Ureter (tissue), 1 donor: Measurements from ENCODE around the gene MEF2D. TPM values are rescaled to one million over a fixed set of nuclear protein-coding genes. Genes with fewer than 3 reads are reported as not detected.

Experiments
- DNase-seq: peaks from one replicate; pipeline ENCODE4 v3.0.0-alpha.2; 2020; ENCODE audit warnings: low spot score
- total RNA-seq: library from RNA; stranded (reverse); gene quantifications from one replicate; pipeline ENCODE4 v1.2.4, GENCODE V29; 2023
- donor health status: DM: yes; HTN: yes; CAD: no.

The MEF2D gene
- total RNA-seq, 1 donor from 2014 or later: 55.3 TPM

DNA sequence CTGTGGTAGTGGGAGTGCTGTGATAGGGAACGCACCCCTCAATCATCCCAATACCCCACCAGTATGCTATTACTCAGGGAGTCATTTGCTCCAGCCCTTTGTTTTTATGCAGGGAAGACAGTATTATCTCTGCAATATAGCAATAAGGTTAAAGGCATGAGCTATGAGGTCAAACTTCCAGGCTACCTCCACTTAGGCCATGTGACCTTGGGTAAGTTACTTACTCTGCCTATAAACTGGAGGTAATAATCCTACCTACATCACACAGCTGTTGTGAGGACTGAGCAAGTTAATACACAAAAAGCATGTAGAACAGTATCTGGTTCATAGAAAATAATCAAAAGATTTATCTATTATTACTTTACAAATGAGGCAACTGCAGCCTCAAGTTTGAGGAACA lies 30.1 kb downstream of the MEF2D start:
- DNase-seq: no peak

DNA sequence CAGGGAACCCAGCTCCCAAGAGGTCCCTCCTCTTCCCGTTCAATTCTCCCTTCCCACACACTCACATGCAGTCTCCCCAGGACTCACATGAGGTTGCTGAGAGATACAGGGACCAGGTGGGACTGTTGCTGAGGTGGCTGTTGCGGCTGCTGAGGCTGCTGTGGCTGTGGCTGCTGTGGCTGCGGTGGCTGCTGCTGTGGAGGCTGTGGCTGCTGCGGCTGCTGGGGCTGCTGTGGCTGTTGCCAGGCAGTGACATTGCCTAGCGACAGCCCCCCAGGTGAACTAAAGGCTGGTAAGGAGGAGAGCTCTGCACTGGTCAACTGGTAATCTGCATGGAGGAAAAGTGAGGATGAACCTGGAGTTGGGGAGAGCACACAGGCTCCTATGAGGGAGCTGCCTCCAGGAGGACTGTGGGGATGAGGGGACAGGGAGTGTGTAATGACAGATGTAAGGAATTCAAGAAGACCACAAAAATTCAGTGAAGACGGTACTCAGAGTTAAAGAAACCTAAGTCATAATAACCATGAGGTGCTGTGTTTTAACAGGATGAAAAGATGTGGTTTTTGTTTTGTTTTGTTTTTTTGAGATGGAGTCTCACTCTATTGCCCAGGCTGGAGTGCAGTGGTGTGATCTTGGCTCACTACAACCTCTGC lies 31.8 kb downstream of the MEF2D start:
- no peak for DNase-seq

GRCh38 chr1:156467906-156468305 lies 32.7 kb downstream of the MEF2D start:
- DNase-seq: no peak

GRCh38 chr1:156467385-156467784 lies 33.2 kb downstream of the MEF2D start:
- DNase-seq: no peak

GRCh38 chr1:156465747-156466365 lies 34.7 kb downstream of the MEF2D start:
- no peak for DNase-seq

DNA sequence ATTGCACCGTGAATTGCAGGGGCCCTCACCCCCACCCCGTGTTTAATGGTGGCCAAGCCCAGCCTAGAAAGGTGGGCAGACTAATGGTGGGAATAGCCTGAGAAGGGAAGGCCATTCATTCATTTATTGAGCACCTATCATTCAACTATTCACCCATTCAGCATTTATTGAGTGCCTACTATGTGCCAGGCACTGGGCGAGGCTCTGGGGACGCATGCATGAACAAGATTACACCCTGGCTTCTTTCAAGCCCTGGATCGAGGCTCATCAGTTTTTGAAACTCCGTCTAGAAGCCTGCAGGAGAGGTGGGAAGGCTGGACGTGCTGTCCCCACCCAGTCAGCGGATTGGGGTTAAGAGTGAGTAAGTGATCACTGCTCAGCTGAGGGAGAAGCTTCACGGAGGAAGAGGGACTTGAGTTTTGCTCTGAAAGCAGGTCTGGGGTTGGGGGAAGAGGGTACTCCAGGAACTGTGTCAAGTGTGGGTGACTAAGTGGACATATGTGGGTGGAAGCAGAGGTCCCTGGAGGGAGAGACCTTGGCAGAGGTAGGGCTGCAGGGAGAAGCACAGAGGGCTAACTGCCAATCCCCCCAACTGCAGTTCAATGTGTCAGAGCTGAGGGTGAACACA lies 35.6 kb downstream of the MEF2D start:
- DNase-seq: no peak

DNA sequence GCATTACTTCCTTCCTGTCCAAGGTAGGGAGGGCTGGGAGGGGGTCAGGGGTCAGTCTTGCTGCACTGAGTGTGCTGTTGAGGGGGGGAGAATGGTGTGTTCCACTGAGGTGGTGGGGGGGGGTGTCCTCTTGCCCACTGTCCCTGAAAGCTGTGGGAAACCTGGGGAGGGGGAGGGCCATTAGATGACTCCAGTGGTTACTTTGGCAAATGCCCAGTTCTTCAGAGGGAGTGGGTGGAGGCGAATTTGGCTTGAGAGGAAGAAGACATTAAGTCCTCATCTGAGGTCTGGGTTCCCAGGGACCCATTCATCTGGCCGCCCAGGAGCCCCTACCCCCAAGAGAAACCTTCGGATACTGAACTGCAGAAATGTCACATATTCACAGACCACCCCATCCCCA lies 36.2 kb downstream of the MEF2D start:
- no peak for DNase-seq

DNA sequence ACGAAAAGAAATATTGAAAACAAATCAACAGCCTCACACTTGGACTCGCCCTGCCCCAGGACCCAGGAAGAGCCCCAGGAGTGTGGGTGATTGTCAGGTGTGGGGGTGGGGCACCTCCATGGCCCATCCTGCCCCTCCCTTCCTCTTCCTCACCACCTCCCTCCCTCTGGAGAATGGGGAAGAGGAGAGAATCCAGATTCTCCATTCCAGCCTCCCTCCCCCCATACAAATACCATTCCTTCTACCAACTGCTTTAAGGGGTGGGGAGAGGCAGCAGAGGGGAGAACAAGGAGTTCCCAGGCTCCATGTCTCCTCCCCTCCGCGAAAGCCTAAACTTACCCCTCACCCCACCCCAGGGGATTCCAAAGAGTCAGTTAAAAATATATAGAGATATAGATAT lies 36.7 kb downstream of the MEF2D start:
- DNase-seq: no peak

DNA sequence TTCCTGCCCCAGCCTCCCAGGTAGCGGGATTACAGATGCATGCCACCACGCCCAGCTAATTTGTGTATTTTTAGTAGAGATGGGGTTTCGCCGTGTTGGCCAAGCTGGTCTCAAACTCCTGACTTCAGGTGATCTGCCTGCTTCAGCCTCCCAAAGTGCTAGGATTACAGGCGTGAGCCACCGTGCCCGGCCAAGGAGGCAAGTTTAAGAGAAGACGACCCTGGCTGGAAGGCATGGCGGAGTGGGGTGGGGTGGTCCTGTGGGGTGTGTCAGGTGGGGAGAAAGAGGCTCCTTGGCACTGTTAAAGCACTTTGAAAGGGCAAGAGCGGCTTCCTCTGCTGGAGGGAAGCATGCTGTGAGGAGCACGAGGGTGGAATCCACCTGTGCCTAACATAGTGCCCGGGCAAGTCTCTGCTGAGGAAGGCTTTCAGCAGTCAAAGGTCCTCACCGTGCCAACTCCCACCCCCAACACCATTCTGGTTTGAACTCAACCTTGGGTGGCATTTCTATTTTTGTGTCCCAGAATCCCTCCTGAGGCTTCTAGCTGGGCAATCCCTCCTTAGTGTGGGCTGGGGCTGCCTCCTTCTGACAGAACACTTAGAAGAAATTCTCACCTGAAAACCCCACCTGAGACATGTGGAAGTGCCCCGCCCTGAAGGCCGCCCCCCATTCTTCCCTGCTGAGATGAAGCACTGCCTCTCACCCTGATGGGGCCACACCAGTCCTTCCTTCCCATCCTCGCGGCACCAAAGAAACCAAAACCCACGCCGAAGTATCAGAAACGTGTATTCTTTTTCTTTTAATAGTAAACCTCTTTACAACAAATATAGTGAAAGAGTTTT lies 37.4 kb downstream of the MEF2D start:
- DNase-seq: no peak

GRCh38 chr1:156461781-156462647 lies 38.6 kb downstream of the MEF2D start:
- DNase-seq: no peak

- no peak for DNase-seq
These were observed 39.5 kb downstream of the MEF2D start for GRCh38 chr1:156461109-156461508.

DNA sequence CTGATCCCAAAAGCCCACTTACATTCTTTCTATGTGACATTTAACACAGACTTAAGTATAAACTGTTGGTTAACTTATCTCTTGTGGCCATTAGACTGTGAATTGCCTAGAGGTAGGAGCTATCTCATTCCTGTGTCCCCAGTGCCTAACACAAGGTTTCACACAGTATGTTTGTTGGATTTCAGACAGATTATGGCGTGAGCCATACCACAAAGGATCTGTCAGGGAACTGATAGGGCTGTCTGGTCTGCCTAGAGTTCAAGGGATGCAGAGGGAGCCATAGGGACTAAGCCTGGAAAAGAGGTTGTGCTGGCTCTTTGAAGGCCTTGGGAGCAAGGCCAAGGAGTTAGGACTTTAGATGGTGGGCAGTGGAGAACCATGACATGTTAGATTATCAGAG lies 40.0 kb downstream of the MEF2D start:
- no peak for DNase-seq

GRCh38 chr1:156458181-156458503 lies 42.4 kb downstream of the MEF2D start:
- no peak for DNase-seq

DNA sequence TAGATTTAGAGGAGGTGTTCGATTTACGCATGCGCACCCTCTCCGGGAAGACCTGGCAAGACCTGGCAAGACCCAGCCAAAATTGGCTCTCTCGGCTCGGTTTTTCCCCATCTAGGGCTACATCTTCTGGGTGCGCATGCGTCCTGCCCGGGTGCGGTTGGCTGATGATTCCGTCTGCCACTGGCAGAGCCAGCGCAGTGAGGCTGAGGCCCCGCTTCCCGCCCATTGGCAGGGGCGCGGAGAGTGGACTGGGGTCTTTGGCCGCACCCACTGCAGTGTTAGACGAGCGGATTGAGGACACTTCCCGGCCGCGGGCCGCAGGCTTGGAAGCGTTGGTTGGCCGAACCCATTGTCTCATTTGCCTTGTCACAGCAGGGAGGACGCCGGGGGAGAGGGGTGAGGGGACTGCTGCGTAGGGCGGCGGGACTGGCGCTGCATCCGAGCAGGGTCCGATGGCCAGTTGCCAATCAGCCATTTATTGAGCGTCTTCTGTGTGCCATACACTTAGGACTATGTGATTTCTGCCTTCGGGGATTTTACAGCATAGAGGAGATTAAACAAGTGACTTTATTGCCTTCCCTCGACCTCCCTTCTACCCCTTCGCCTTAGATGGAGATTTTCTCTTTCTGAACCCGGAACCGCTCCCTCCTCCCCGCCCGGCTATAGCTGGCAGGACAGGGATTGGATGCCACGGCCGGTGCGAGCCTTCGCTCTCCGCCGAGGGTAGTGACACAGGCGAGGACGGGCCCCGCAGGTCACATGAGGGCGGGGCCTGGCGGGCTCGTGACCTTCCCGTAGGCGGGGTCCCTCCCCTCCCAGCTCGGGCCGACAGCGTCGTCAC lies 43.7 kb downstream of the MEF2D start:
- peak; percentile 99 for DNase-seq

- no peak for DNase-seq
These were observed 45.2 kb downstream of the MEF2D start for GRCh38 chr1:156455362-156455761.

- DNase-seq: no peak
These were observed 47.7 kb downstream of the MEF2D start for GRCh38 chr1:156452907-156453306.

DNA sequence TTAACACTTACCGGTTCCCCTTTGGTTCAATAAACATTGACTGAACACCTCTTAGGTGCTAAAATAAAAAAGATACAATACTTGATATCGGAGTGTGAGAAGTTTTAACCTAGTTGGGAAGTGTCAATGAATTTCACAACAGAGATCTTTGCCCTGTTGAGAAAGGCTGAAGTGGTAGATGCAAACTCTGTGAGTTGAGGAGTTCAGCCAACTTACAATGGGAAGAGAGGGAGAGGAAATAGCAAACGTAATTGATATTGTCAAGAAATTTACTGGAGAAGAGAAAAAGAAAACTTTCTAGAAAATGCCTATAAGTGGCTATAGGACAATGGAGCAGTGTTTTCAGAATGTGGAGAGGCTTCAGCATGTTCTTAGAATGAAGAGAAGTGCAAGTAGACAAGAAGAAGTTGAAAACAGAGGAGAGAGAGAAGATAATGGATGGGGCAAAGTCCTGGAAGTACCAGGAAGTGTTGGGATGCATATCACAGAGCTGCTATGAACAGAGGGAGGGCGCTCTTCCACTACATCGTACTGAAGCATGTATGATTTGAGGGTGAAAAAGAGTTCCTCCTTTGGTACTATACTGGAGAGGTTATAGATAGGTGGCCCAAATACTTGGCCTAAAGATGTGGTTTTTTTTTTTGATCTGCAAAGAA lies 48.9 kb downstream of the MEF2D start:
- no peak for DNase-seq

DNA sequence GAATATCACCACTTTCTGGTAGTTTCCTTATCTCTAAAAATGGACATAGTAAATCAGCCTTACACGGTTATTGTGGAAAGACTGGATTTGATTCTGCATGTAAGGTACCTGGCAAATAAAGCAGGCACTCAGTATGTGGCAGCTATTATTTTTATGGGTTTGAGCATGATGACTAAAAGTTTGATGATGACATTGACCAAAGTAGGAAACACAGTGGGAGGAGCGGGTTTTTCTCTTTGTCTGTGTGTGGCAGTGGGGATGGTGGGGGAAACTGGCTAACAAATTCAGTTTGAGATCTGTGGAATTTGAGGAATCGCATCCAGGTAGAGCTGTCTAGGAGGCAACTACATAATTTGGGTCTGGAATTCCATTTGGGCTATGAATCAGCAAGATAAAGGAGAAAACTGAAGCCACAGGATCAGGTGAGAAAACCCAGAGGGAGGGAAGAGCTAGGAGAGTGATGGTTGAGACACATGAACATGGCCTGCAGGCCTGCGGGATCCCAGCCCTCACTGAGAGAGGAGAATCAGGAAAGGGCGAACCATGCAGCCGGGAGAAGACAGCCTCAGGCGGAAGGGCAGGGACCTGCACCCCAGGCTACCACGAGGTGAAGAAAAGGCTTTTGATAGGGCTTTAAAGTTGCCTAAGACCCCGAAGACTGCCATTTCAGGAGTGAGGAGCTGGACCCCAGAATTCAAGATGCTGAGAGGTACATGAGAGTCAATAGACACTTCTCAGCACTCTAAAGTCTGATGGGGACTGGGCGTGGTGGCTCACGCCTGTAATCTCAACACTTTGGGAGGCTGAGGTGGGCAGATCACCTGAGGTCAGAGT lies 52.2 kb downstream of the MEF2D start:
- no peak for DNase-seq

- DNase-seq: peak; percentile 84
These were observed 54.7 kb downstream of the MEF2D start for GRCh38 chr1:156445789-156446263.
